HG03354 (cell line): ENCODE measurements around the gene DNLZ.

Source experiments
- ATAC-seq: cut with Tn5 transposase; IDR thresholded peaks from one replicate; pipeline ENCODE4 v1.9.1; 2021; ENCODE audit warnings: mild to moderate bottlenecking; ENCODE audit not compliant: unreplicated experiment, poor library complexity, severe bottlenecking

DNLZ gene

GRCh38 chr9:136336156-136336870, 27.2 kb downstream of the DNLZ start:
- ATAC-seq: no peak

- ATAC-seq: no peak
Observed at GRCh38 chr9:136335296-136336155, 28.0 kb downstream of the DNLZ start.

GRCh38 chr9:136334541-136334940, 29.0 kb downstream of the DNLZ start:
- no peak for ATAC-seq

GRCh38 chr9:136333486-136333885, 30.1 kb downstream of the DNLZ start:
- ATAC-seq: no peak

GRCh38 chr9:136333045-136333444, 30.5 kb downstream of the DNLZ start:
- ATAC-seq: no peak

GRCh38 chr9:136332482-136332983, 31.0 kb downstream of the DNLZ start:
- ATAC-seq: no peak

GRCh38 chr9:136331556-136332481, 31.7 kb downstream of the DNLZ start:
- no peak for ATAC-seq

GRCh38 chr9:136331030-136331429, 32.5 kb downstream of the DNLZ start:
- no peak for ATAC-seq

GRCh38 chr9:136330406-136330990, 33.0 kb downstream of the DNLZ start:
- no peak for ATAC-seq

- no peak for ATAC-seq
Observed at GRCh38 chr9:136329636-136330405, 33.7 kb downstream of the DNLZ start.

GRCh38 chr9:136329211-136329627, 34.3 kb downstream of the DNLZ start:
- ATAC-seq: no peak

- no peak for ATAC-seq
Observed at GRCh38 chr9:136328622-136329041, 34.9 kb downstream of the DNLZ start.

- no peak for ATAC-seq
Observed at GRCh38 chr9:136328011-136328621, 35.4 kb downstream of the DNLZ start.

GRCh38 chr9:136327304-136327974, 36.1 kb downstream of the DNLZ start, which contains the start of gene GPSM1:
TSS of gene GPSM1 (plus strand) at chr9:136327539. CDS start at chr9:136327696, 157 bp downstream.
- ATAC-seq: no peak

- no peak for ATAC-seq
Observed at GRCh38 chr9:136326761-136327303, 36.7 kb downstream of the DNLZ start.

- no peak for ATAC-seq
Observed at GRCh38 chr9:136326061-136326760, 37.3 kb downstream of the DNLZ start.

- no peak for ATAC-seq
Observed at GRCh38 chr9:136325358-136325757, 38.2 kb downstream of the DNLZ start.
